T-helper 1 cell (primary cell): Measurements from ENCODE around the gene PATJ.
"Not testable (repeated sequence)": the region's sequence is repeated elsewhere in the genome, so short reads cannot be mapped to it uniquely, and the experiment has no call there.

Source experiments
- DNase-seq, 5 donors: peaks; one replicate each; pipeline ENCODE4 v3.0.0-alpha.2; 2012 to 2020

Gene PATJ

GRCh38 chr1:62185233-62185632 lies 443.0 kb downstream of the PATJ start:
- not testable (repeated sequence) for DNase-seq

GRCh38 chr1:62185677-62186076 lies 443.4 kb downstream of the PATJ start:
- DNase-seq: no peak

- no peak for DNase-seq
These were observed 445.3 kb downstream of the PATJ start for GRCh38 chr1:62187548-62187947.

DNA sequence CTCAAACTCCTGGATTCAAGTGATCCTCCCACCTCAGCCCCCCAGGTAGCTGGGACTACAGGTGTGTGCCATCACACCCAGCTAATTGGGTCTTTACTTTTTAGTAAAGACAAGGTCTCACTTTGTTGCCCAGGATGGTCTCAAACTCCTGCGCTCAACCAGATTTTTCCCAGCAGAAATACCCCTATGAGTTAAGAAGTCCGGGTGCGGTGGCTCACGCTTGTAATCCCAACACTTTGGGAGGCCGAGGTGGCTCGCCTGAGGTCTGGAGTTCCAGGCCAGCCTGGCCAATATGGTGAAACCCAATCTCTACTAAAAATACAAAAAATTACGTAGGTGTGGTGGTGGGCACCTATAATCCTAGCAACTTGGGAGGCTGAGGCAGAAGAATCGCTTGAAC lies 445.8 kb downstream of the PATJ start:
- DNase-seq: no peak

- no peak for DNase-seq
These were observed 452.6 kb downstream of the PATJ start, which contains the start of gene L1TD1 for GRCh38 chr1:62194651-62195544. Gene L1TD1, plus strand, starts transcription at chr1:62194849. Its CDS starts 11,780 bp downstream, at chr1:62206629.

- DNase-seq: no peak
These were observed 453.9 kb downstream of the PATJ start for GRCh38 chr1:62196086-62196690.

DNA sequence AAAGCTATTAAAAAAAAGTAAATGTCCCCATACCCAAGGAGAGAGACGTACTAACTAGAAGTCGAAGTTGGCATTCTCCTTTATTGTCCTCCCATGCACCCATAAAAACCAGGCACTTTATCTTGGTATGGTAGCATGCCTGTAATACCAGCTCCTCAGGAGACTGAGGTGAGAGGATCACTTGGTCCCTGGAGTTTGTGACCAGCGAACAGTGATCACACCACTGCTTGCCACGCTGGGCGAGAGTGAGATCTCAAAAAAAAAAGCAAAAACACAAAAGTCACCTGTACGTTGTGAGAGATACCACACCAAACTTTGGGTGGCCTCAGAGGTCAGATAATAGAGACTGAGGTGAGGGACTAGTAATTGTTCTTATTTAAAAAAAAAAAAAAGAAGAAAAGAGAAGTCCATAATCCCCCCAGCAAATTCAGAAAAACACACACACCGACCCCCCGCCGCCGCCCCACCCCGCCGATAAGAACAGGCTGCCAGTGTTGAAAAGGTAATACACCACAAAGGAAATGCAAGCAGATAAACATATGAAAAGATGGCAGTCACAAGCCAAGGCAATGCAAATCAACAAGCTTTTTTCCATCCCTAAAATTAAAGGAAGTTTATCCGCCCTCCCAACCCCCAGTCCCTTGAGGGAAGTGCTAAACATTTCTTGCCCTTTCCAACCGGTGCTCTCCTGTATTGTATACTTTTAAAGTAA lies 455.9 kb downstream of the PATJ start:
- no peak for DNase-seq

GRCh38 chr1:62198781-62199125 lies 456.5 kb downstream of the PATJ start:
- DNase-seq: no peak

GRCh38 chr1:62207187-62207586 lies 464.9 kb downstream of the PATJ start:
- no peak for DNase-seq

- DNase-seq: no peak
These were observed 465.8 kb downstream of the PATJ start for GRCh38 chr1:62208087-62208486.

- DNase-seq: no peak
These were observed 466.7 kb downstream of the PATJ start for GRCh38 chr1:62208970-62209369.

- DNase-seq: no peak
These were observed 467.8 kb downstream of the PATJ start for GRCh38 chr1:62209931-62210595.

- DNase-seq: no peak
These were observed 468.7 kb downstream of the PATJ start for GRCh38 chr1:62210960-62211359.

DNA sequence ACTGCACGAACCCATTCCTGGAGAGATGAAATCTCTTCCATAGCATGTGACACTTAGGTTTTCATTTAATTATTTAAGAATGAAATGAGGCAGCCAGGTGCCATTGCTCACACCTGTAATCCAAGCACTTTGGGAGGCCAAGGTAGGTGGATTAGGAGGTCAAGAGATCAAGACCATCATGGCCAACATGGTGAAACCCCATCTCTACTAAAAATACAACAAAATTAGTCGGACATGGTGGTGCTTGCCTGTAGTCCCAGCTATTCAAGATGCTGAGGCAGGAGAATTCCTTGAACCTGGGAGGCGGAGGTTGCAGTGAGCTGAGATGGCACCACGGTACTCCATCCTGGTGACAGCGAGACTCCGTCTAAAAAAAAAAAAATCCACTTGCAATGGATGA lies 470.1 kb downstream of the PATJ start:
- no peak for DNase-seq

- DNase-seq: no peak
These were observed 471.0 kb downstream of the PATJ start for GRCh38 chr1:62213075-62213914.

- no peak for DNase-seq
These were observed 476.3 kb downstream of the PATJ start for GRCh38 chr1:62218604-62219003.

DNA sequence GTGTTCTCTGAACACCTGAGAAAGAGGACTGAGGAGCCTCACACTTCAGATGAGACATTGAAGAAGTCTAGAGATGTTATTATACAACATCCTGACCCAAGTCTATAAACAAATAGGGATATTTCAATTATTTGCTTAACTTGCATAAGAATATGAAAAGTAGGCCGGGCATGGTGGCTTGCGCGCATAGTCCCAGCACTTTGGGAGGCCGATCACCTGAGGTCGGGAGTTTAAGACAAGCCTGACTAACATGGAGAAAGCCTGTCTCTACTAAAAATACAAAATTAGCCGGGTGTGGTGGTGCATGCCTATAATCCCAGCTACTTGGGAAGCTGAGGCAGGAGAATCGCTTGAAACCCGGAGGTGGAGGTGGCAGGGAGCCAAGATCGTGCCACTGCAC lies 478.2 kb downstream of the PATJ start:
- not testable (repeated sequence) for DNase-seq

GRCh38 chr1:62221171-62221570 lies 478.9 kb downstream of the PATJ start:
- no peak for DNase-seq

DNA sequence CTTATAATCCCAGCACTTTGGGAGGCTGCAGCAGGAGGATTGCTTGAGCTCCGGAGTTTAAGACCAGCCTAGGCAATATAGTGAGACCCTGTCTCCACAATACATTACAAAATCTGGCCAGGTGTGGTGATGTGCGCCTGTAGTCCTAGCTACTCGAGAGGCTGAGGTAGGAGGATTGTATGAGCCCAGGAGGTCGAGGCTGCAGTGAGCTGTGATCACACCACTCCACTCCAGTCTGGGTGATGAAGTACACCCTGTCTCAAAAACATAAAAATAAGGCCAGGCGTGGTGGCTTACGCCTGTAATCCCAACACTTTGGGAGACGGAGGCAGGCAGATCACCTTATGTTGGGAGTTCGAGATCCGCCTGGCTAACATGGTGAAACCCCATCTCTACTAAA lies 480.0 kb downstream of the PATJ start:
- DNase-seq: no peak

DNA sequence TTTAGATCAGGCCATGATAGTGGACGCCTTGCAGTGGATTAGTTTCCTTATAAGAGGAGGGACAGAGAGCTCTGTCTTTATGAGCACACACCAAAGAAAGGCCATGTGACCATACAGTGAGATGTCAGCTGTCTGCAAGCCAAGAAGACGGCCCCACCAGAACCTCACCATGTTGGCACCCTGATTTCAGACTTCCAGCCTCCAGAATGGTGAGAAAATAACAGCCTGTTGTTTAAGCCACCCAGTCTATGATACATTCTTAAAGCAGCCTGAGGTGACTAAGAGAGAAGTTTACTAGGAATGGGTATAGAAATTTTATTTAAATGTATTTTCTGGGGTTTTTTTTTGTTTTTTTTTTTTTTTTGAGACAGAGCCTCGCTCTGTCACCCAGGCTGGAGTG lies 481.9 kb downstream of the PATJ start:
- DNase-seq: no peak

- DNase-seq: no peak
These were observed 485.2 kb downstream of the PATJ start for GRCh38 chr1:62227496-62227895.
